Left colon (tissue), 2 donors: ENCODE results near the gene ABO. TPM values are rescaled to one million over a fixed set of nuclear protein-coding genes. Genes with fewer than 3 reads are reported as not detected.
"Not testable (repeated sequence)": the region's sequence is repeated elsewhere in the genome, so short reads cannot be mapped to it uniquely, and the experiment has no call there.

Experiments used
- ATAC-seq: fragments of 200-7000 bp; cut with Tn5 transposase; one replicate; pipeline ENCODE4 v1.9.1; 2020; ENCODE audit warnings: mild to moderate bottlenecking, moderate library complexity
- DNase-seq, 2 donors: peaks; one replicate each; pipeline ENCODE4 v3.0.0-alpha.2; 2020
- intact Hi-C, 2 donors: fragments of 100-400 bp; cut with DNase I in 1 of 2; cut with micrococcal nuclease in 1 of 2; formaldehyde crosslinking; loops; one replicate each; pipeline versions ENCODE4 v1.11.2 to v1.14.0; 2022; cut with DNase I, micrococcal nuclease
- total RNA-seq, 2 donors: library from RNA; stranded (reverse); fragmentation: NEBNext Ultra II Directional; extraction: Animal tissue kit (Norgen Biotek cat#: 25700); gene quantifications; one replicate each; pipeline ENCODE4 v1.2.1, GENCODE V29; 2021
- donor health status: DM: no; HTN: no; CAD: no.
- donor health status: DM: yes; HTN: yes; CAD: no.

The ABO gene
- total RNA-seq, 2 donors from 2014 or later: 77.6 to 95.1 TPM

DNA sequence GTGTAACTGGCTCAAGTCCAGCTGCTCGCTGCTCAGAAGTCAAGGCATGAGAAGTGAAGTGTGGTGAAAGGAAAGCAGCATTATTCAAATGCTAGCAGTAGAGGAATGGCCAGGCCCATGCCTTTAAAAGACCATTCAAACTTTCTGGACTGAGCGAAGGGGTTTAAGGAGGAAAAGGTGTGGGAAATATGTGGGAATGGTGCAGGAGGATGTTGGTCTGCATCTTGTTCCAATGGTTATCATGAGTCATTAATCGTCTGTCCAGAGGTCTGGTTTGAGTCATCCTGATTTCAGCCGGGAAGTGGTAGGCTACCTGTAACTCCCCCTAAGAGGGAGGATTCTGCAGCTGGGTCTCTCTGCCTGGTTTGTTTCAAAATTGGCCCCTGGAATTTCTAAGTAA lies 60.7 kb downstream of the ABO start:
- intact Hi-C loops: loop anchor here in 1 of 2 donors (5.0 kb wide), 1 partner anchor 58 kb away; no protein-coding TSS in a partner anchor
- DNase-seq, ATAC-seq: not testable (repeated sequence)

DNA sequence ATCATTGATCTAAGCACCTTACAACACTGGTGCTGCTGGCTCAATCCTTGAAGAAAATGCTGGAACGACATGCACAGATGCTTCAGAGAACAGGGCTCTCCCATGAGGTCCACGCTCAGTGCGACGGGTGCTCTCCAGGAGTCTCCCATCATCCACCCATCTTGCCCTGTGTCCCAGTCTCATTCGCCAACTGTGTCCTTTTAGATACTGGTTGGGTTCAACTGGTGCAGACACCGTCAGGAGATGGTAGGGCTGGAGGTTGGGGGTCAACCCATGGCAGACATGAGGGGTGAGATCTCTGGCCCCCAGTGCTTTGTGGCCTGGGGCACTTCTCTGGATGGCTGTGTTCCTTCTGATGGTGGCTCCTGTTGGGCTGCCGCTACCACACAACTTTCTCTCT lies 64.4 kb downstream of the ABO start:
- ATAC-seq (no peak), DNase-seq (no peak)
- intact Hi-C loops: loop anchor here in 1 of 2 donors (5.0 kb wide), 1 partner anchor 62 kb away; no protein-coding TSS in a partner anchor

DNA sequence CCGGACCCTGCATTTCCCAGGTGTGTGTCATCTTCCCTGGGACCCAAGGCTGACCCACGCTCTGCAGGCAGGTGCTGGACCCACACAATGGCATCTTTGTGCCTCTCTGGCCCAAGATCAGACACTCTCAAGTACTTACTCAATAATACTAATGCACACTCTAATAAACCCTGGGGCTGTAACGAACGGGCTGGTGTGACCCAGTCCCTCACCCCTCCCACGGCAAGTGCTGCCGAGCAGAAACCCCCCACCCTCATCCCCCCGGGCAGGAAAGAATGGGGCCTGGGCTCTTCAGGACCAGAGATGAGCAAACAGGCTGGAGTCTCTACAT lies 64.8 kb downstream of the ABO start:
- intact Hi-C loops: loop anchor here in 1 of 2 donors (5.0 kb wide), 1 partner anchor 62 kb away; no protein-coding TSS in a partner anchor
- ATAC-seq: no peak
- no peak for DNase-seq

DNA sequence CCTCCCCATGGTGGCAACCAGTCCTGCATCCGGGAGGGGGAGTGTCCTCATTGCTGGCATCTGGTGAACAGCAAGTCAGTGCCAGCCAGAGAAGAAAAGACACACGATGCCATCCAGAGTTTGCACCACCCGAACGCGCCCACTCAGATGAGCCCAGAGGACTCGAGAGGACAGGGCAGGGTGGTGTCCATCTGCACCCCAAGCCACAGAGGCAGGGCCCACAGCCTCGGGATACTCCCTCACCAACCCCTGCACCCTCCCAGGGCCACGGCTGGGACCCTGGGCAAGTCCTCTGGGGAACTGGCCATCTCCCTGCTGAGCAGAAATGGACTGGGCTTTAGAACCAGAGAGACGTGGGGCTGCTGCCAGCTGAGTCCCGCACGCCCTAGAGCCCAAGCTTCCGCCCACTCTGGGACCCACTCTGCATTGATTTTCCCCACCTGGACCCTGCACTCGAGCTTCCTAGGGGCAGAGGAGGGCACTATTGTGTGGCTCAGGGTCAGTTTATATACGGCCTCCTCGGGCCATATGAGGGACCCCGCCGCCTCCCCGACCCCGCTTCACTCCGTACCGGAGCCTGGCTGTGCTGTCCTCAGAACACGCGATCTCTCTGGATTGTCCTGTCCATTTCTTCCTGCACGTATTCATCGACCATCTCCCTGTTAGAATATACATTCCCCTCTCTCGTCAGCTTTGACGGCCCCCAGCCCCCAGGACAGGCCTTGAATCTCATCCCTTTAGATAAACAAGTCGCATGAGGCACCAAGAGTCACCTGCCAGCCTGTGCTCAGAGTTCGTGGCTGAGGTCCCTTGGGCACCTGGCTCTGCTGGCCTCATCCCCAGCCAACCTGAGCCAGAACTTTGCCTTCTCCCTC lies 65.4 kb downstream of the ABO start:
- ATAC-seq, DNase-seq: not testable (repeated sequence)
- intact Hi-C loops: loop anchor here in 1 of 2 donors (5.0 kb wide), 1 partner anchor 63 kb away; no protein-coding TSS in a partner anchor

DNA sequence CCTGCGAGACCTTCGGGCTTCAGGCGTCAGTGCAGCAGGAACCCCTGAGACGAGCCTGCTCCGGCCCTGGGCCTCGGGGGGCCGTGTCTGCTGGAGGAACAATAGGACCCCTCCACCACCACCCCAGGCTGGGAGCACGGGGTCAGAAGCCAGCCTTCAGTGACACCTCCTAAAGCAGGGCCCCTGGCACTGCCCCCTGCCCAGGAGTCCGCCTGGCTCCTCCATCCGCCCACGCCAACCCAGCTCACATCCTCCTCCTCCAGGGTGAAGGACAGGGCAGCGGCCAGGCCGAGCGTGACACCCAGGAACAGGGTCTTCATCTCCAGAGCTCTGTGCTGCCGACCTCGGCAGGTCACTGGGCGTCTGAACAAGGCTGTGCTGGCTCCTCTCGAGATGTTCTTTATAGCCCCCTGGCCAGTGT lies 66.1 kb downstream of the ABO start, which contains the start of gene OBP2B:
OBP2B (minus strand) TSS at position 371 of the 421 bp plus-strand sequence; CDS start at position 320, 51 bp downstream.
- DNase-seq, intact Hi-C loops, ATAC-seq: not testable (repeated sequence)

DNA sequence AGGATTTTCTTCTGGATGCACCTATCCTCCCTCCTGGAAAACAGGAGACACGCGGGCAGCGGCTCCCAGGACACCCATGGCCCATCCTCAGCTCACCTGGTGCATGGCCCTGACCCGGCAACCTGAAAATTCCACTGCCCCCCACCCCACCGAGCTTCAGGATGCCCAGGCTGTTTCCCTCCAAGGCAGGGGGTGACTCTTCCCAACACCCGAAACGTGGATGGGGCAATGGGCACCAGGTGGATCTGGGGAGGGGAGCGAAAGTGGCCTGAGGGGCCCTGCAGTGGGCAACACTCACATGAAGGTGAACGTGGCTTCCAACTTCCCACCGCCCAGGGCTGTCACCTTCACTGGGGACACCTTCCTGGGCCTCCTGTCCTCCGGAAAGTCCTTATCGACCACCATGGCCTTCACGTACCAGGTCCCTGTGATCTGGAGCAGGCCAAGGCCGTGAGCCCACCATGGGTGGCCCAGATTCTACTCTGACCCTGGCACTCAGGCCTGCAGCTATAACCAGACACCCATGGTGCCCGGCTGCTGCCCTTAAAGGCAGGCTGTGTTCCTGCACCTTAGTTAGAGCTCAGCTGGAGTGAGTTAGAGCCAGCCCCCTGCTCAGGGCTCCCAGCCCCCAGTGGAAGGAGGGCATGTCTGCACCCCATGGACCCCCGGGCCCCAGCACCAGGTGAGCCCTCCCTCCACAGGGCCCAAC lies 66.7 kb downstream of the ABO start:
- intact Hi-C loops, DNase-seq, ATAC-seq: not testable (repeated sequence)

DNA sequence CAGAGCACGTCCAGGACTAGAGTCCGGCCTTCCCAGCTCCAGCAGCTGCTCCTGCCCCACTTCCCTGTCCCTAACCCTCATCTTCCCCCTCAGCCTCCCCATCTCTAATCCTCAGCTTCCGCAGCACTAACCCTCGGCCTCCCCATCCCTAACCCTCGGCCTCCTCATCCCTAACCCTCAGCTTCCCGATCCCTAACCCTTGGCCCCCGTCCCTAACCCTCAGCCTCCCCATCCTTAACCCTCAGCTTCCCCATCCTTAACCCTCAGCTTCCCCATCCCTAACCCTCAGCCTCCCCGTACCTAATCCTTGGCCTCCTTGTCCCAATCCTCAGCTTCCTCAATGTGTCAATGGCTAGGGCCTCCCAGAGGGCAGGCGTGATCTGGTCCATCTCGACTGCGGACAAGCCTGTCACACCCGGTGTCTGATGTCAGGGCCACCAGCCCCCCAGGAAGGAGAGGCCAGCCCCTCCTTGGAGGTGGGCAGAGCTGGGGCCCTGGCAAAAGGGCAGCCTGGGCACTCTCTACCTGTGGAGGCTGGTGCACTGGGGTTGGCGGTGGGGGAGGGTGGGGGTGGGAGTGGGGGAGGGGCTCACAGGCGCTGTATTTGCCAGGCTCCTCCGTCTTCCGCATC lies 67.3 kb downstream of the ABO start:
- intact Hi-C loops: no loop called here

DNA sequence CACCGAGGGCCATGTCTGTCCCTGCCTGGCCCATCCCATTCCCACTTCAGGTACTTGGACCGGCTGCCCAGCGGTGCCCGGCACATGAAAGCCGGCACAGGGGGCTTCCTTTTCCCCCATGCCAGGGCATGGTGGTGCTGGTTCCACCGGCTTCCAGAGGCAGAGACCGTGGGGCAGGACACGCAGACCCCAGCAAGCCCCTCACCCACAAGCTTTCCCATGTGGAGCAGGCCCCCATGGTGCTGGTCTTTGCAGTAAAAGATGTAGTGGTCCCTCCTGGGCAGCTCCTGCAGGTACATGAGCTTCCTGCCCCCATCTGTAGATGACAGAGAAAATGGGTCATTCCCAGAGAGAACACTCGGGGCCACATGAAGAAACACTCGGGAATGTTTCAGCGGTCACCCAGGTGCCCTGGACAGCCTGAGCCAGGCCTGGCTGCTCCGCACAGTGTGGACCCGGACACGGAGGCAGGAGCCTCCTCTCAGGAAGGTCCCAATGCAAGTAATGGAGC lies 67.9 kb downstream of the ABO start:
- ATAC-seq (no peak), DNase-seq (no peak)
- intact Hi-C loops: no loop called here

More for the DNA sequence above, 67.3 kb downstream of the ABO start:
- ATAC-seq (no peak), DNase-seq (no peak)

DNA sequence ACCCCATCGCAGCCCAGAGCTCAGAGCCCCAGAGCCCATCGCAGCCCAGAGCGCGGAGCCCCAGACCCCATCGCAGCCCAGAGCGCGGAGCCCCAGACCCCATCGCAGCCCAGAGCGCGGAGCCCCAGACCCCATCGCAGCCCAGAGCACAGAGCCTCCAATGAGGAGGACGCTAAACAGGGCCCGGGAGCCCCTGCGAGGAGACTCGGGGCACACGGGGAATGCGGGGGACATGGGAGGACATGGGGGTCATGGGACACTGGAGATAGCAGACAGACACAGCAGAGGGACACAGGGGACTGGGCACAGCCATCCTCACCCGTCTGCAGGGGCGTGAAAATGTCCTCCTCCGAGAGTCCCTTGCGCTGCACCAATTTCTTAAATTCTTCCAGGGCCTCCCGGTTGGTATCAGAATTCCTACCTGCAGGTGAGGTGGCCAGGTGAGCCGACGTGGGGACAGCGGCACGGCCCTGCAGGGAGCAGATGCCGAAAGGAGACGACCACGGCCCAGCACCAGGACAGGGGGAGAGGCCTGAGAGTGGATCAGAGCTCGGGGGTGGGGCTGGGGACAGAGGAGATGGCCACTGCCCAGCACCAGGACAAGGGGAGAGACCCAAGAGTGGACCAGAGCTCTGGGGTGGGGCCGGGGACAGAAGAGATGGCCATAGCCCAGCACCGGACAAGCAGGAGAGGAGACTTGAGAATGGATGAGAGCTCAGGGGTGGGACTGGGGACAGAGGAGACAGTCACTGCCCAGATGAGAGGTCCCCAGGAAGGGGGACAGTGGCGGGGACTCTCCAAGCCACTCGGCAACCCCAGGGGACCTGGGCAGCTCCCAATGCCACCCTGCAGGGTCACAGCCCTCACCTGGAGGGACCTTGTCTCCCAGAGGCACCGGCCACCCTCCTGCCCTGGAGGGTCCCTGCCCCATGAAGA lies 68.7 kb downstream of the ABO start:
- ATAC-seq (no peak), DNase-seq (no peak)
- intact Hi-C loops: no loop called here

DNA sequence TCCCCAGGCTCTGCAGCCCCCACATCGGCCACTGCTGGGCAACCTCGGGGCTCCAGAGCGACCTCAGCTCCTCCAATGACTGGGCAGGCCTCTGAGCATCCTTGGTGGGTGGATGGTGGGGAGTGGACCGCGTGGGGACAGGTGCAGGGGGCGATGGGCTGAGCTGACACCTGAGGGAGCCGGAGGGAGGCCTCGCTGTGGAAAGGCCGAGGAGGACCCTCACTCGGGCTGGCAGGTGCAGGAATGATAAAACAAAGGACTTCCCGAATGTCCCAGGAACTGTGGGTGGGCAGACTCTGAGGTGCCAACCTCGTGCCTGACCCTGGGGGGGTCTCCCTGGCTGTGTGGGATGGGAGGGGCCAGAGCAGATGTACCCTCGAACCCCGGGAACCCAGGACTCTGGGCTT lies 69.5 kb downstream of the ABO start:
- intact Hi-C loops, ATAC-seq, DNase-seq: not testable (repeated sequence)

Other genes starting within 250 kb of the ABO start
- gene GTF3C5, start 244.2 kb downstream of the ABO start, total RNA-seq: 10 to 100 TPM; 39.0 to 44.4 TPM
- gene CEL, start 213.2 kb downstream of the ABO start, total RNA-seq: 1 to 10 TPM in 1 of 2 donors, under 1 TPM in 1; 0.64 to 2.4 TPM
- 10 to 100 TPM; 29.1 to 49.1 TPM for gene RALGDS, start 154.0 kb downstream of the ABO start, total RNA-seq
- 1 to 10 TPM; 4.9 to 5.5 TPM for gene GBGT1, start 111.3 kb downstream of the ABO start, total RNA-seq
- not detected for gene OBP2B, start 66.0 kb downstream of the ABO start, total RNA-seq
- 10 to 100 TPM; 24.1 to 27.8 TPM for gene SURF6, start 61.0 kb upstream of the ABO start, total RNA-seq
- 10 to 100 TPM; 18.8 to 20.3 TPM for gene MED22, start 72.9 kb upstream of the ABO start, total RNA-seq
- gene RPL7A, start 73.0 kb upstream of the ABO start, total RNA-seq: 1,000 to 10,000 TPM; 1,331 to 1,405 TPM
- gene SURF1, start 81.3 kb upstream of the ABO start, total RNA-seq: 10 to 100 TPM; 42.0 to 48.2 TPM
- 10 to 100 TPM in 1 of 2 donors, 1 to 10 TPM in 1; 9.5 to 10.9 TPM for gene SURF2, start 81.3 kb upstream of the ABO start, total RNA-seq
- gene SURF4, start 100.9 kb upstream of the ABO start, total RNA-seq: 100 to 1,000 TPM; 150 to 169 TPM
- under 1 TPM; 0.36 to 0.95 TPM for gene STKLD1, start 101.2 kb upstream of the ABO start, total RNA-seq
- 10 to 100 TPM; 18.4 to 22.5 TPM for gene REXO4, start 142.8 kb upstream of the ABO start, total RNA-seq
- gene ADAMTS13, start 147.2 kb upstream of the ABO start, total RNA-seq: 1 to 10 TPM; 3.0 to 4.4 TPM
- gene CACFD1, start 184.8 kb upstream of the ABO start, total RNA-seq: 10 to 100 TPM; 66.1 to 75.4 TPM
- 1 to 10 TPM; 1.6 to 2.9 TPM for gene SLC2A6, start 203.9 kb upstream of the ABO start, total RNA-seq
- not detected for gene MYMK, start 249.8 kb upstream of the ABO start, total RNA-seq